CD4-positive, alpha-beta T cell treated with Interleukin-6 for 4 hours (primary cell): Measurements from ENCODE around the gene WNT7B.

Source experiments
- DNase-seq: peaks from one replicate; pipeline ENCODE4 v3.0.0-alpha.2; 2020; ENCODE audit warnings: mixed read lengths

WNT7B gene

GRCh38 chr22:45994491-45995404 lies 17.8 kb upstream of the WNT7B start:
- peak; percentile 76 for DNase-seq

- no peak for DNase-seq
Measured at GRCh38 chr22:45993841-45994240, 16.9 kb upstream of the WNT7B start.

- no peak for DNase-seq
Measured at GRCh38 chr22:45993143-45993692, 16.3 kb upstream of the WNT7B start.

- no peak for DNase-seq
Measured at GRCh38 chr22:45992737-45993136, 15.8 kb upstream of the WNT7B start.

GRCh38 chr22:45991098-45991497 lies 14.1 kb upstream of the WNT7B start:
- DNase-seq: no peak

GRCh38 chr22:45987136-45987861 lies 10.3 kb upstream of the WNT7B start:
- DNase-seq: no peak

- no peak for DNase-seq
Measured at GRCh38 chr22:45984316-45984916, 7.5 kb upstream of the WNT7B start.

- no peak for DNase-seq
Measured at GRCh38 chr22:45983797-45984196, 6.8 kb upstream of the WNT7B start.

GRCh38 chr22:45980761-45981160 lies 3.8 kb upstream of the WNT7B start:
- DNase-seq: no peak

GRCh38 chr22:45980268-45980570 lies 3.3 kb upstream of the WNT7B start:
- no peak for DNase-seq

- no peak for DNase-seq
Measured at GRCh38 chr22:45978275-45978713, 1.3 kb upstream of the WNT7B start.

GRCh38 chr22:45977551-45978274 lies 751 bp upstream of the WNT7B start:
- no peak for DNase-seq

GRCh38 chr22:45976254-45977002 lies 534 bp downstream of the WNT7B start:
- DNase-seq: no peak

GRCh38 chr22:45975164-45976161 lies 1.5 kb downstream of the WNT7B start:
- no peak for DNase-seq

- no peak for DNase-seq
Measured at GRCh38 chr22:45974498-45974897, 2.5 kb downstream of the WNT7B start.

GRCh38 chr22:45972889-45973253 lies 4.1 kb downstream of the WNT7B start:
- DNase-seq: no peak

- no peak for DNase-seq
Measured at GRCh38 chr22:45972091-45972888, 4.7 kb downstream of the WNT7B start.

GRCh38 chr22:45971408-45972028 lies 5.4 kb downstream of the WNT7B start:
- no peak for DNase-seq

- DNase-seq: no peak
Measured at GRCh38 chr22:45970705-45971407, 6.1 kb downstream of the WNT7B start.
